ENCODE data around the gene MLLT11.
A peak's percentile ranks its signal among the peaks of the same experiment; 100 is the strongest.

DNA sequence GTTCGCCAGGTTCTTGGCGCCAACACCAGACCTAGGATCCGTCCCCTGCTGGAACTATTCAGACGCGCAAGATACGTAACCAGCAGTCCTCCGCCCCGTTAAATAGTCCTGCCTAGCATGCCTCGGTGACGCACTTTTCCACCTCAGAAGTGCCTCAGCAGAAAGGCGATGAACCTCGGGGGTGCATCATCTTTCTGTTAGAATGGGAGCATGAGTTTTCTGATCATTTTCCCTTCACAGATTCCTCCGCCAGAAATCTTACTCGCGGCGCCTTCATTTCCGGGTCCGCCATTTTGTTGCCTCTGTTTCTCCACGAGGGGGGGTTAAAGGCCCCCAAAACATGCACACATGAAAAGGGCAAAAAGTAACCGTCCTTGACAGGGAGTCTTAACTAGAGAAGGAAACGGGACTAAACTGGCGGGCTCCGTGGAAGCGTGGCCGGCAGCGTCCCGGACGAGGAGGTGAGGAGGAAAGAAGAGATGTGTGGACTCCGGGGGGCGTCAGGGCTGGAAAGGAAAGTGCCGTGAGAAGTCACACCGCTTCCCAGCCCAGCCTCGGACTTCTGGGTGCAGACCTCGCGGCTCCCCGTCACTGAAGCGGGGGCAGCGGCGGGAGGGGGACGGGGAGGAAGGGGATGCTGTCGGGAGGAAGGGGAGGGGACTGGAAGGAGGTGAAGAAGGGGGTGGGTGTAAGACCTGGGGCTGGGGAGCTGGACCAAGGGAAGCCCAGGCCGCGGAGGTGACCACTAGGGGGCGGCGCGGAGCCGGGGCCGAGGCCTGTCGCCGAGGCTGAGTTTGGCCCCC lies 10.5 kb downstream of the MLLT11 start, which contains the start of gene GABPB2:
- TF ChIP-seq POLR2A (IDR thresholded peaks at IDR 0.05) (peak in 1 of 2 donors; percentile 40), CTCF (IDR thresholded peaks at IDR 0.05) (peak; percentile 69 to 90 (median 85))

Measured in thyroid gland (tissue), 4 donors.